HG02870 (cell line): ENCODE results near the gene RPP25L.

ENCODE experiments used
- ATAC-seq: cut with Tn5 transposase; IDR thresholded peaks from one replicate; pipeline ENCODE4 v1.9.1; 2021; ENCODE audit warnings: mild to moderate bottlenecking, moderate library complexity; ENCODE audit not compliant: unreplicated experiment

RPP25L gene

GRCh38 chr9:34571481-34571810 is 40.5 kb downstream of the RPP25L start:
- ATAC-seq: no peak

- no peak for ATAC-seq
Measured at GRCh38 chr9:34570809-34571480, 41.0 kb downstream of the RPP25L start.

GRCh38 chr9:34570376-34570775 is 41.5 kb downstream of the RPP25L start:
- ATAC-seq: no peak

GRCh38 chr9:34568774-34569173 is 43.1 kb downstream of the RPP25L start:
- no peak for ATAC-seq

- ATAC-seq: no peak
Measured at GRCh38 chr9:34568133-34568532, 43.8 kb downstream of the RPP25L start.

- ATAC-seq: no peak
Measured at GRCh38 chr9:34566972-34567371, 44.9 kb downstream of the RPP25L start.

- ATAC-seq: no peak
Measured at GRCh38 chr9:34566322-34566721, 45.6 kb downstream of the RPP25L start.

GRCh38 chr9:34565856-34566255 is 46.0 kb downstream of the RPP25L start:
- no peak for ATAC-seq

- no peak for ATAC-seq
Measured at GRCh38 chr9:34564617-34565016, 47.3 kb downstream of the RPP25L start.

- ATAC-seq: no peak
Measured at GRCh38 chr9:34563262-34563661, 48.6 kb downstream of the RPP25L start.

- no peak for ATAC-seq
Measured at GRCh38 chr9:34562135-34562745, 49.7 kb downstream of the RPP25L start.

- no peak for ATAC-seq
Measured at GRCh38 chr9:34560599-34561214, 51.2 kb downstream of the RPP25L start.
